OCI-LY1 (cell line): ENCODE measurements around the gene DUSP16.

ENCODE experiments used
- H2AFZ ChIP-seq: fragments of 200-600 bp; sonication (generic), shearing (Covaris generic); 2 replicates; pipeline ENCODE4 v1.6.0; 2014; ENCODE audit warnings: antibody characterized with exemption, mild to moderate bottlenecking, low read length
- H3F3A ChIP-seq: fragments of 200-600 bp; sonication (generic), shearing (Covaris generic); 2 replicates; pipeline ENCODE4 v1.6.0; 2014; ENCODE audit warnings: mild to moderate bottlenecking, antibody characterized with exemption, low read length, moderate library complexity; ENCODE audit not compliant: insufficient read depth
- H3K27ac ChIP-seq: fragments of 200-600 bp; sonication (generic); 2 replicates; pipeline ENCODE4 v1.5.1; 2014; ENCODE audit warnings: low read length, mixed run types, mild to moderate bottlenecking, low read depth; ENCODE audit not compliant: poor library complexity, severe bottlenecking
- H3K27me3 ChIP-seq: fragments of 200-600 bp; sonication (generic); 2 replicates; pipeline ENCODE4 v1.6.0; 2014; ENCODE audit warnings: antibody characterized with exemption, mild to moderate bottlenecking, low read length, moderate library complexity; ENCODE audit not compliant: insufficient read depth
- H3K36me3 ChIP-seq: fragments of 200-600 bp; sonication (generic); 2 replicates; pipeline ENCODE4 v1.6.1; 2014; ENCODE audit warnings: mild to moderate bottlenecking, antibody characterized with exemption, low read length, moderate library complexity, mixed read lengths; ENCODE audit not compliant: insufficient read depth
- H3K4me1 ChIP-seq: fragments of 200-600 bp; sonication (generic); 2 replicates; pipeline ENCODE4 v1.5.1; 2014; ENCODE audit warnings: mild to moderate bottlenecking, low read length, moderate library complexity; ENCODE audit not compliant: insufficient read depth, severe bottlenecking
- H3K4me2 ChIP-seq: fragments of 200-600 bp; sonication (generic), shearing (Covaris generic); 2 replicates; pipeline ENCODE4 v1.6.1; 2014; ENCODE audit warnings: low read length
- H3K4me3 ChIP-seq: fragments of 200-600 bp; sonication (generic); 2 replicates; pipeline ENCODE4 v1.5.1; 2014; ENCODE audit warnings: low read length, low read depth, mild to moderate bottlenecking, mixed read lengths; ENCODE audit not compliant: poor library complexity, severe bottlenecking
- H3K79me2 ChIP-seq: fragments of 200-600 bp; shearing (Covaris generic); 2 replicates; pipeline ENCODE4 v1.6.1; 2016; ENCODE audit warnings: mixed run types, low read length, mixed read lengths; ENCODE audit not compliant: insufficient read depth
- H3K9ac ChIP-seq: fragments of 200-600 bp; sonication (generic), shearing (Covaris generic); 2 replicates; pipeline ENCODE4 v1.6.1; 2014; ENCODE audit warnings: mild to moderate bottlenecking, low read length, mixed read lengths
- H3K9me2 ChIP-seq: fragments of 200-600 bp; sonication (generic), shearing (Covaris generic); 2 replicates; pipeline ENCODE4 v1.6.1; 2014; ENCODE audit warnings: low read depth, mild to moderate bottlenecking, low read length, mixed read lengths
- H3K9me3 ChIP-seq: fragments of 200-600 bp; shearing (Covaris generic); 2 replicates; pipeline ENCODE4 v1.6.1; 2014; ENCODE audit warnings: low read length, mixed read lengths
- H4K20me1 ChIP-seq: fragments of 200-600 bp; sonication (generic), shearing (Covaris generic); 2 replicates; pipeline ENCODE4 v1.6.0; 2016; ENCODE audit warnings: mild to moderate bottlenecking, low read length; ENCODE audit not compliant: insufficient read depth
- CTCF ChIP-seq: fragments of 200-600 bp; sonication (generic), shearing (Covaris generic); IDR thresholded peaks from 2 replicates; pipeline ENCODE4 v1.5.1; 2017; ENCODE audit warnings: mild to moderate bottlenecking, antibody characterized with exemption, low read length, moderate library complexity, mixed read lengths
- EZH2 ChIP-seq: fragments of 200-600 bp; sonication (generic), shearing (Covaris generic); IDR thresholded peaks from 2 replicates; pipeline ENCODE4 v1.8.0; 2017; ENCODE audit warnings: borderline replicate concordance, mixed run types, mild to moderate bottlenecking, antibody characterized with exemption, low read length, moderate library complexity, mixed read lengths

The DUSP16 gene

GRCh38 chr12:12507121-12507520 lies 55.5 kb downstream of the DUSP16 start:
- Histone ChIP-seq H3K4me3 (no peak overlapping the region), H3K4me2 (no peak overlapping the region)

GRCh38 chr12:12506496-12506890 lies 56.2 kb downstream of the DUSP16 start:
- no peak overlapping the region for H3K9ac ChIP-seq
- no peak overlapping the region for H3K27ac ChIP-seq
- no peak overlapping the region for H2AFZ ChIP-seq

More at GRCh38 chr12:12507121-12507520, 55.5 kb downstream of the DUSP16 start:
- H3K36me3 ChIP-seq: no peaks in the 10 kb centered on the region
- H2AFZ ChIP-seq: no peak overlapping the region
- H3K4me1 ChIP-seq: peaks cover 16% of the 10 kb centered on the region
- no peak overlapping the region for H3K9ac ChIP-seq
- H3K27me3 ChIP-seq: no peaks in the 10 kb centered on the region
- no peaks in the 10 kb centered on the region for H3K79me2 ChIP-seq
- H3K9me2 ChIP-seq: no peaks in the 10 kb centered on the region
- no peak for TF ChIP-seq EZH2
- no peaks in the 10 kb centered on the region; the same call in 1 of the 2 replicates for H3F3A ChIP-seq
- H3K9me3 ChIP-seq: no peaks in the 10 kb centered on the region
- no peak overlapping the region for H3K27ac ChIP-seq
- no peaks in the 10 kb centered on the region for H4K20me1 ChIP-seq

GRCh38 chr12:12505544-12506495 lies 56.8 kb downstream of the DUSP16 start:
- no peak overlapping the region for H3K27ac ChIP-seq
- H3K9me2 ChIP-seq: no peaks in the 10 kb centered on the region
- H3K4me3 ChIP-seq: no peak overlapping the region
- 0 out of 2 replicates have a peak overlapping the region, but pooled peaks have one; percentile 7 for H3K4me2 ChIP-seq
- H3K9me3 ChIP-seq: no peaks in the 10 kb centered on the region
- H3F3A ChIP-seq: no peaks in the 10 kb centered on the region; the same call in 1 of the 2 replicates
- TF ChIP-seq EZH2: no peak
- TF ChIP-seq CTCF: no peak
- H3K9ac ChIP-seq: no peak overlapping the region
- H3K27me3 ChIP-seq: no peaks in the 10 kb centered on the region
- H3K79me2 ChIP-seq: no peaks in the 10 kb centered on the region
- H3K36me3 ChIP-seq: no peaks in the 10 kb centered on the region
- H4K20me1 ChIP-seq: no peaks in the 10 kb centered on the region
- H3K4me1 ChIP-seq: peaks cover 16% of the 10 kb centered on the region
- H2AFZ ChIP-seq: no peak overlapping the region

More at GRCh38 chr12:12506496-12506890, 56.2 kb downstream of the DUSP16 start:
- H3K79me2 ChIP-seq: no peaks in the 10 kb centered on the region
- H3K4me1 ChIP-seq: peaks cover 16% of the 10 kb centered on the region
- no peaks in the 10 kb centered on the region; the same call in 1 of the 2 replicates for H3F3A ChIP-seq
- H3K4me2 ChIP-seq: no peak overlapping the region
- H3K9me3 ChIP-seq: no peaks in the 10 kb centered on the region
- H3K27me3 ChIP-seq: no peaks in the 10 kb centered on the region
- no peaks in the 10 kb centered on the region for H3K9me2 ChIP-seq
- no peaks in the 10 kb centered on the region for H3K36me3 ChIP-seq
- TF ChIP-seq EZH2: no peak
- no peak for TF ChIP-seq CTCF
- H3K4me3 ChIP-seq: no peak overlapping the region
- H4K20me1 ChIP-seq: no peaks in the 10 kb centered on the region
